GM13976 (cell line): ENCODE measurements around the gene KRT7.

ENCODE experiments used
- DNase-seq: peaks from one replicate; pipeline ENCODE4 v3.0.0; 2012; ENCODE audit warnings: low spot score
- in situ Hi-C: fragments of 300-500 bp; cut with MboI; formaldehyde crosslinking; loops from one replicate; pipeline ENCODE4 v1.12.0; 2022; ENCODE audit warnings: low sequenced_read_pairs, mixed read lengths, inconsistent platforms; ENCODE audit not compliant: unreplicated experiment
- TF ChIP-seq, protein P1 (sequence below): IDR thresholded peaks from 2 replicates; pipeline ENCODE4 v1.5.1; 2012; ENCODE audit warnings: borderline replicate concordance, mild to moderate bottlenecking; ENCODE audit not compliant: insufficient read depth; ENCODE audit errors: extremely low read depth, missing control alignments, control extremely low read depth

The KRT7 gene

DNA sequence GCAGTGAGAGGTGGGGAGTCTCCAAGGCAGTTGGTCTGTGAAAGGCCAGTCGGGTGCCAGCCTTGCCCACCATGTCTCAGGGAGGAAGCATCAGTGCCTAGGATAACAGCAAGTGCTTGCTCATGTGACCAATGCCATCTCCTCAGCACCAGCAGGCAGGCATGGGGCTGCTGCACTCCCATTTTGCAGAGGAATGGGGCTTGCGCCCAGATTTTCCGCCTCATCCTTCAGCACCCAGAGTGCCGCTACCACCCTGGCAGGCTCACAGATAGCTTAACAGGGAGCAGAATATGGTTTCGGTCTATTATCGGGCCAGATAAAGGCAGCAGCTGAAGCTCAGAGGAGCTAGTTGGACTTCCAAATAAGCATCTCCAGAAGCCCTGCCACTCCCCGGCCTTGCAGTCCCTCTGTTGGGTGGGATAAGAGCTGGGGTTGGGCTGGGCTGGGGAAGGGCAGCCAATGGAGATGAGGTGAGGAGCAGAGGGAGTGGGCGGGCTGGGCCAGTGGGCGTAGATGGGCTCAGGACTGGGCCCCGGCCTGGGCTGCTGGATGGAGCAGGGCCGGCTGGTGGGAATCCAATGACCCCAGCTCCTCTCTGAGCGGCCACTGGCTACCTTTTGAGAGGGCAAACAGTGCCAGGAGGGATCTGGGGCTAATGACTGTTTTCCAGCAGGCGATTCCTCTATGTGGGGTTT, 32.8 kb upstream of the KRT7 start:
- TF ChIP-seq, protein P1, sequence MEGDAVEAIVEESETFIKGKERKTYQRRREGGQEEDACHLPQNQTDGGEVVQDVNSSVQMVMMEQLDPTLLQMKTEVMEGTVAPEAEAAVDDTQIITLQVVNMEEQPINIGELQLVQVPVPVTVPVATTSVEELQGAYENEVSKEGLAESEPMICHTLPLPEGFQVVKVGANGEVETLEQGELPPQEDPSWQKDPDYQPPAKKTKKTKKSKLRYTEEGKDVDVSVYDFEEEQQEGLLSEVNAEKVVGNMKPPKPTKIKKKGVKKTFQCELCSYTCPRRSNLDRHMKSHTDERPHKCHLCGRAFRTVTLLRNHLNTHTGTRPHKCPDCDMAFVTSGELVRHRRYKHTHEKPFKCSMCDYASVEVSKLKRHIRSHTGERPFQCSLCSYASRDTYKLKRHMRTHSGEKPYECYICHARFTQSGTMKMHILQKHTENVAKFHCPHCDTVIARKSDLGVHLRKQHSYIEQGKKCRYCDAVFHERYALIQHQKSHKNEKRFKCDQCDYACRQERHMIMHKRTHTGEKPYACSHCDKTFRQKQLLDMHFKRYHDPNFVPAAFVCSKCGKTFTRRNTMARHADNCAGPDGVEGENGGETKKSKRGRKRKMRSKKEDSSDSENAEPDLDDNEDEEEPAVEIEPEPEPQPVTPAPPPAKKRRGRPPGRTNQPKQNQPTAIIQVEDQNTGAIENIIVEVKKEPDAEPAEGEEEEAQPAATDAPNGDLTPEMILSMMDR = no peak
- no peak for DNase-seq
- in situ Hi-C loops = no loop called here

- in situ Hi-C loops = no loop called here
- TF ChIP-seq, protein P1 = no peak
- DNase-seq = no peak
Measured at GRCh38 chr12:52200781-52201450, 32.1 kb upstream of the KRT7 start.

DNA sequence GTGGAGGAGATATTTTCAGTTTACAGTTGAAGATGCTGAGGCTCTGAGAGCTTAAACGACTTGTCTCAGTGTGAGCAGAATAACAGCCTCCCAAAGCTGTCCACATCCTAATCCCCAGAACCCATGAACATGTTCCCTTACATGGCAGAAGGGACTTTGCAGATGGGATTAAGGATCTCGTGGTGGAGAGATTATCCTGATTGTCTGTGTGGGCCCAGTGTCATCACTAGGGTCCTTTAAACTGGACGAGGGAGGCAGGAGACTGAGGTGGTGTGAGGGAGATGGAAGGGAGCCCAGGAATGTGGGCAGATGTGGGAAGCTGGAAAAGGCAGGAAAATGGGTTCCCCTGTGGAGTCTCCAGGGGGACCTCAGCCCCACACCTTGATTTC, 31.6 kb upstream of the KRT7 start:
- DNase-seq = no peak
- TF ChIP-seq, protein P1 = no peak
- in situ Hi-C loops = no loop called here

GRCh38 chr12:52202361-52203078, 30.5 kb upstream of the KRT7 start:
- TF ChIP-seq, protein P1 = no peak
- DNase-seq = no peak
- in situ Hi-C loops = no loop called here

GRCh38 chr12:52203079-52203921, 29.7 kb upstream of the KRT7 start:
- no peak for DNase-seq
- in situ Hi-C loops = no loop called here

More at GRCh38 chr12:52203079-52203921, 29.7 kb upstream of the KRT7 start:
- TF ChIP-seq, protein P1 = no peak
